K562 (cell line): ENCODE measurements around the gene ENTREP3. TPM values are rescaled to one million over a fixed set of nuclear protein-coding genes. Genes with fewer than 3 reads are reported as not detected.
A peak's percentile ranks its signal among the peaks of the same experiment; 100 is the strongest.

Source experiments
- E2F1 ChIP-seq: sonication (generic); formaldehyde crosslinking; IDR thresholded peaks from 2 replicates; pipeline ENCODE4 v1.8.1; 2023; ENCODE audit warnings: mild to moderate bottlenecking, missing genetic modification reagents, moderate library complexity
- PML ChIP-seq: IDR thresholded peaks from 2 replicates; pipeline ENCODE4 v1.6.1; 2012; ENCODE audit warnings: low read length, inconsistent platforms
- TCF7 ChIP-seq: sonication (generic); IDR thresholded peaks from 2 replicates; pipeline ENCODE4 v1.6.1; 2016; ENCODE audit warnings: antibody characterized with exemption, borderline replicate concordance
- THRA ChIP-seq: fragments of 450-650 bp; IDR thresholded peaks from 2 replicates; pipeline ENCODE4 v1.6.1; 2017; ENCODE audit warnings: mild to moderate bottlenecking, moderate library complexity
- TRIM24 ChIP-seq, 2 experiments: fragments of 450-650 bp; IDR thresholded peaks; 2 replicates each; pipeline ENCODE4 v1.6.1; 2016
- ZBED1 ChIP-seq: IDR thresholded peaks from 2 replicates; pipeline ENCODE4 v1.6.1; 2014
- ZBTB40 ChIP-seq, 2 experiments: fragments of 450-650 bp in 1 of 2; sonication (generic) in 1 of 2; formaldehyde crosslinking in 1 of 2; IDR thresholded peaks; 2 replicates each; pipeline versions ENCODE4 v1.7.1 to v1.9.0; 2016 to 2022; ENCODE audit warnings: inconsistent platforms in 1 of 2, mild to moderate bottlenecking in 1 of 2, missing genetic modification reagents in 1 of 2
- ZKSCAN3 ChIP-seq: fragments of 250-450 bp; sonication (Bioruptor Pico); IDR thresholded peaks from 2 replicates; pipeline ENCODE4 v1.4.0; 2020
- polyA plus RNA-seq, 8 experiments: library from polyadenylated mRNA; depleted of rRNA in 4 of 8; stranded (reverse) in 5 of 8; unstranded in 3 of 8; fragments of >200 nt; fragmentation: Nextera tagmentation in 2 of 8; fragmentation: Illumina TruSeq in 1 of 8; extraction: Ambion mirVana in 2 of 8; extraction: Trizol in 1 of 8; gene quantifications; 2 replicates each; pipeline versions ENCODE4 v1.2.1 to v1.2.3, GENCODE V29; 2011 to 2014; ENCODE audit warnings: inconsistent platforms in 1 of 8, missing spikeins in 1 of 8
- total RNA-seq, 7 experiments: library from RNA; depleted of rRNA in 6 of 7; stranded (reverse); fragments of >200 nt in 6 of 7; fragmentation: Illumina TruSeq in 2 of 7; extraction: Trizol in 2 of 7; gene quantifications; 2 replicates each; pipeline versions ENCODE4 v1.2.1 to v1.2.3, GENCODE V29; 2011 to 2021; ENCODE audit warnings: low replicate concordance in 1 of 7

The ENTREP3 gene
- total and polyA plus RNA-seq, 9 of the 15 experiments (the other 6 are each of a cell fraction or from before 2014, with no cell fraction given) = 1.9 to 41.8 (median 5.9) TPM

- TF ChIP-seq ZBTB40 (IDR thresholded peaks at IDR 0.05) (no peak), ZBTB40 (CRISPR knock-in tag; IDR thresholded peaks at IDR 0.05) (0 out of 2 replicates have a peak, but pooled peaks have one; percentile 19), TCF7 (no peak), E2F1 (CRISPR knock-in tag) (no peak), ZBED1 (no peak), ZKSCAN3 (CRISPR knock-in tag) (no peak), THRA (no peak), PML (no peak; the same call in 1 of the 2 replicates), TRIM24 (IDR thresholded peaks at IDR 0.05) (no peak)
Measured at GRCh38 chr1:155228096-155228427, 27.2 kb downstream of the ENTREP3 start (continued).
